Gastrocnemius medialis (tissue), 4 donors: ENCODE data around the gene DBNDD1.

Experiments used
- CTCF ChIP-seq, 5 experiments: fragments of 450-650 bp in 3 of 5; fragments of 200-600 bp in 2 of 5; sonication (generic) in 2 of 5; IDR thresholded peaks in 4 of 5; conservative IDR thresholded peaks in 1 of 5; 1 replicate in 4 of 5; 2 replicates in 1 of 5; pipeline ENCODE4 v1.5.1; 2016 to 2019; ENCODE audit warnings: antibody characterized with exemption in 5 of 5, mild to moderate bottlenecking in 3 of 5, moderate library complexity in 3 of 5
- POLR2A ChIP-seq, 2 donors: fragments of 450-650 bp; IDR thresholded peaks; one replicate each; pipeline ENCODE4 v1.6.1; 2017; ENCODE audit warnings: antibody characterized with exemption in 2 of 2, mild to moderate bottlenecking in 2 of 2, moderate library complexity in 2 of 2

GRCh38 chr16:90040152-90041023 is 21.1 kb upstream of the DBNDD1 start:
- TF ChIP-seq CTCF (IDR thresholded peaks at IDR 0.05 in 4 of 5, conservative IDR thresholded peaks at IDR 0.05 in 1 of 5), result no peak
- no peak for TF ChIP-seq POLR2A (IDR thresholded peaks at IDR 0.05)
